Measurements from ENCODE around the gene ABHD6. TPM values are rescaled to one million over a fixed set of nuclear protein-coding genes. Genes with fewer than 3 reads are reported as not detected.
"Not testable (repeated sequence)": the region's sequence is repeated elsewhere in the genome, so short reads cannot be mapped to it uniquely, and the experiment has no call there.

The ABHD6 gene, protein sequence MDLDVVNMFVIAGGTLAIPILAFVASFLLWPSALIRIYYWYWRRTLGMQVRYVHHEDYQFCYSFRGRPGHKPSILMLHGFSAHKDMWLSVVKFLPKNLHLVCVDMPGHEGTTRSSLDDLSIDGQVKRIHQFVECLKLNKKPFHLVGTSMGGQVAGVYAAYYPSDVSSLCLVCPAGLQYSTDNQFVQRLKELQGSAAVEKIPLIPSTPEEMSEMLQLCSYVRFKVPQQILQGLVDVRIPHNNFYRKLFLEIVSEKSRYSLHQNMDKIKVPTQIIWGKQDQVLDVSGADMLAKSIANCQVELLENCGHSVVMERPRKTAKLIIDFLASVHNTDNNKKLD
- total RNA-seq, result 22.3 TPM
- long read RNA-seq, transcript ABHD6-205 (10 exons, 2,482 nt), result major isoform, 6 of 33 reads
- long read RNA-seq, partial matches to known transcripts, result 5 of 33 reads
- long read RNA-seq, other reads (novel, unspliced or antisense), result 18 of 33 reads

- peak; percentile 93 for DNase-seq (ENCODE audit: low spot score)
Observed at GRCh38 chr3:58237238-58237940, at the start of gene ABHD6. Gene ABHD6, plus strand, starts transcription at chr3:58237792. Its CDS starts 18,795 bp downstream, at chr3:58256587.

DNA sequence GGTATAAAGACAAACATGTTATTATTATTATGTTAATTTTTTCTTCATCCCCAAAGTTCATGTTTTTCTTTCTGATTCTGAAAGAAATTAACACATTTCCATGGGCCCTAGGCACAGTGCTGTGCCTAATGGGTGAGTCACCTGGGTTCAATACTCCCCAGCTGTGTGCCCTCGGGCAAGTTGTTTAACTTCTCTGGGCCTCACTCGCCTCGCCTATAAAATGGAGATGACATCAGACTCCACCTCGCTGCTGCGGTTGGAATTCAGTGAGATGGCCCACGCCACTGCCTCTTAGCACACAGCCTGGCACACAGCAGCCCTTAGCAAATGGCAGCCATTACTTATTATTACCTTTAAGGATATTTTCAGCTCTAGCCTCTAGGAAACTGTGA is 49.4 kb upstream of the ABHD6 start:
- DNase-seq (ENCODE audit: low spot score), result no peak

DNA sequence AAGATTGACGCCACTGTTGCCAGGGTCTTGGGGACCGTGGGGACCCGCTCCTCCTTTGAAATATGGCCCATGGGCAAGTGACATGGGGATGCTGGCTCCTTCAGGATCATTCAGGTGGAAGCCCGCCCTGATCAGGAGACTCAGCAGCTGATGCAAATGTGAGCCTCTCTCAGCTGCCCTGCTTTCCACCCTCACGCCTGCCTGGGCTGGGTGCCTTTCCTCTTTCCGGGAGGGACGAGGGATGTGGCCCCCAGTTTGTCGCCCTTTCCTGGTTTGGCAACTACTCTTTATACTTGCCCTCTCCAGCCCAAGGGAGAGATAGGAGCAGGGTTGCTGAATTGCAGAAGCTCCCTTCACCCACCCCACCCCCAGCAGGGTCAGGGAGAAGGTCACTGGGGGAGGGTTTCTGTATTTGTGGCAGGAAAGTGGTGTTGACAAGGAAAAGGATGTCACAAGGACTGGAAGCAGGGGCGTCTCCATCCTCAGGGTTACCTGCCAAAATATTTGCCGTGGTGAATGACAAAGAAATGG is 48.6 kb upstream of the ABHD6 start:
- DNase-seq (ENCODE audit: low spot score), result no peak

- DNase-seq (ENCODE audit: low spot score), result no peak
Observed at GRCh38 chr3:58189691-58190090, 47.9 kb upstream of the ABHD6 start.

DNA sequence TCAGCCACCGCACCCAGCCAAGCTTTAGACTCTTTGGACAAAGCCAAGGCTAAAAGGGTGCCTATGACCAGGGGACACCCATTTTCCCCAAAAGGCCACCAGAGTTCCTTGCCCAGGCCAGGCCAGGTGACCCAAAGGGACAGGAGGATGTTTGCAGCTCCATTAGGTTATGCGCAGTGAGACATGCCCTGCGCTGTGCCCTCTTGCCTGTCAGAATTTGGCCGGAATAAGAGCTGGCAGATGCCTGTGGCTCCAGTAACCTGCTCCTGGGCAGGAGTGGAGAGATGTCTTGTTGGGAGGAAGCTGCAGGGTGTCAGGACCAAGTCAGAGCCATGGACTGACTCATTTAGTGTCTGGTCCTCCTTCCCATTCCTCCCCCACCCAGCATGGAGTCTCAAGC is 47.3 kb upstream of the ABHD6 start:
- no peak for DNase-seq (ENCODE audit: low spot score)

- DNase-seq (ENCODE audit: low spot score), result no peak
Observed at GRCh38 chr3:58190882-58191281, 46.7 kb upstream of the ABHD6 start.

GRCh38 chr3:58191361-58191991 is 46.1 kb upstream of the ABHD6 start:
- DNase-seq (ENCODE audit: low spot score), result no peak

DNA sequence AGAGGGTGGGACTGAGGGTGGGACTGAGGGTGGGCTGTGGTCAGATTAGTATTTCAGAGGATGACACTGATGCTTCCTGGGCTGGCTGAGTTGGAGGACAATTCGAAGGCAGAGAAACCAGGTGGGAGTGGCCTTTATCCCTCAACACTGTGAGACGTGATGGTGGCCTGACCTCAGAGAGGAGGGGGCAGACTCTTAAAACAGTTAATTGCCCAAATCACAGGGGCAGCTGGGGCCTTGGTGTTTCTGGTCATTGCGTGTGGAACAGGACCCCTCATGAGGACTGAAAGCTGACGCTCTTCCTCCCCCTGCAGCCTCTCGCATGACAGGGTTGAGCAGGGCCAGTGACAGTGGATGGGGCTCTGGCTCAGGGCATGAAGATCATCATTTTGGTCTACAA is 45.5 kb upstream of the ABHD6 start:
- DNase-seq (ENCODE audit: low spot score), result no peak

DNA sequence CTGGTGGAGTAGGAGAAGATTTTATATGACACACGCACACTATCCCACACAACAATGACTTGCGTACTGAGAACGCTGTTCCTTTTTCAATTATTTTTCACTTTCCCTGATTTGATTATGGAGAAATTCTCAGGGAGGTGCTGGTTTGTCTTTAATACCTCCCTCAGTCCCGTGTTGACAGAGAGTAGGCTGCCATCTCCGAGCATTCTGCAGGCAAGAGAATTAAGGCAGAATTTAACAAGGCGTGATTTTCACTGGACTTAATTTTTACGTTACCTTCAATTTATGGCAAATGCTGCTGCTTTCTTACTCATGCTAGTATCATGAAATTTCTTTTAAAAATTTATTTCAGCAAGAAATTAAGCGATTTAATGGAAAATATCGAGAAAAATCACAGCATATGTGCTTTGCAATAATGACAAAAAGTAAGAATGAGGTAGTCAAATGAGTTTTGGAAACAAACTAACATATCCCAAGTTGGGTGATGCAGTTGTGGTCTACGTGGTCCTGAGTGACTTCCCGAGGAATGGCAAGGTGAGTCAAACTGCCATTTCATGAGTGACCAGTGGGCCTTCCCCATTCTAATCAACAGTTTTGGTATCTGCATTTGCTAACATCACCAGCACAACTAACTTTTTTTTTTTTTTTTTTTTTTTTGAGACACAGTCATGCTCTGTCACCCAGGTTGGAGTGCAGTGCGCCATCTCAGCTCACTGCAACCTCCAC is 43.7 kb upstream of the ABHD6 start:
- no peak for DNase-seq (ENCODE audit: low spot score)

DNA sequence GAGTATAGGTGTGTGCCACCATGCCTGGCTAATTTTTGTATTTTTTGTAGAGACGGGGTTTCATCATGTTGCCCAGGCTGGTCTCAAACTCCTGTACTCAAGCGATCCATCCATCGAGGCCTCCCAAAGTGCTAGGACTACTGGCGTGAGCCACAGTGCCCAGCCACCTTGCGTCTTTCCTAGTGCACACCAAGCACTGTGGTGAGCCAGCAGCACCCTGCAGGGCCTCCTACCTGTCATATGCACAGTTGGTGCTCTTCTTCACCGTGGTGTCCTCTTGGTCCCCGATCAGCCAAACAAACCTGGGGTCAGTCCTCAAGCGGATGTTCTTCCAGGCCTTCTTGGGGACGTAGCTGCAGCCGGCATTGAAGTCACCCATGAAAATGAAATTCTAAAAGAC is 40.0 kb upstream of the ABHD6 start:
- DNase-seq (ENCODE audit: low spot score), result no peak

GRCh38 chr3:58198362-58198761 is 39.2 kb upstream of the ABHD6 start:
- DNase-seq (ENCODE audit: low spot score), result no peak

DNA sequence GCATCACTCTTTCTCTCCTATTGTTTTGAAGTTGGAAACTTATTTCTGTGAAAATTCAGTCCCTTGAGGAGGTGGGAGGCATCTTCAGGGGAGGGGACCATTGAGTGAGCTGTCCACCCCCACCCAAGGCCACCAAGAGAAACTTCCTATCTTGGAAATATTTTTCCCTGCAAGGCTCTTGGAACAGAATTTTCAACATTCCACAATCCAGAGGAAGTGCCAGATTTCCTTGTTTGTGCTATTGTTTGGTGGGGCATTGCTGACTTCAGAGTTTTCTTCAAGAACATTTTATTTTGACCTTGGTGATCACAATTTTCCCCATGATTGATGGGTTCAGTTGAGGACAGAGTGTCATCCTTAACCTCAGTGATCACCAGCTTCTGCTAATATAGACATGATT is 38.8 kb upstream of the ABHD6 start:
- no peak for DNase-seq (ENCODE audit: low spot score)

DNA sequence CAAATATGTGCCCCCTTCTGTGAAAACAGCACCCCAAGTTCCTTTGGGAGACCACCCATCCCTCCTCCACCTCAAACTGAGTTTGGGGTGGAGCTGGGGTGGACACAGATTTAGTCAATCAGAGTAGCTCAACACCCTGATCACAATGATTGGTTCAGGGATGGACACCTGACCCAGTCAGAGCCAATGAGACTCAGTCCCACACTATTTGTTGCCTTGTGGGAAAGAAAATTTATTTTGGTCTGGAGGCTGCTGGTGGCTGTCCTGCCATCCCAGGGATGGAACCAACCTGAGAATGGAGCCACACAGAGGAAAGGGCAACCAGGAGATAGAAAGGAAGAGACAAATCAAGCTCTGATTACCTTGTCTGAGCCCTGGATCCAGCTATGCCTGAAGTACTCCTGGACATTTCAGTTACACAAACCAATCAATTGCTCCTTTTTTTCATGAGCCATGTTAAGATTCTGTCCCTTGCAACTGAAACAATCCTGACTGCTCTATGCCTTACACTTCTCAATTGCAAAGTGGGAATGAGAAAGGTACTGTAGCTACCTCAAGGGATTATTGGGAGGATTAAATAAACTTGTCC is 37.4 kb upstream of the ABHD6 start:
- DNase-seq (ENCODE audit: low spot score), result no peak

DNA sequence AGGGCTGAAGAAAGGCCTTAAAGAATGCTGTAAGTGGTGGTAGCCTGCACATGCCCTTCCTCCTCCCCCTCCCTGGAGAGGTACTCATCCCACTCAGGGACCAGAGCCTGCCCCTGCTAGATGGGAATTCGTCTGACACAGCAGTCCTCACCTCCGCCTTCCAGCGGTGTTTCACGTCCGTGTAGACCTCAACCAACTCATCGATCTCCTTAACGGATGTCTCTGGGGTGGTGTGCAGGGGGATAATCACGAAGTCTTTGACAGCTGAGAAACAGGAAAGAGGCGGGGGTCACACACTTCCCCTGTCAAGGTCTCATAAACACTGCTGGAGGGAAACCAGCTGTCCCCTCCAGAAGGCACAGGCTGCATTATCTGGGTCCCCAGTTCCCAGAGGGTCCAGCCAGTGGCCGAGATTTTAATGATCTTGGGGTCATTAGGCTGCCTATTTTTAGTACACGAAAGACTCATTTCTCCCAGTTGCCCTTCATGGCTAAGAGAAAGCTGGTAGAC is 36.7 kb upstream of the ABHD6 start:
- no peak for DNase-seq (ENCODE audit: low spot score)

DNA sequence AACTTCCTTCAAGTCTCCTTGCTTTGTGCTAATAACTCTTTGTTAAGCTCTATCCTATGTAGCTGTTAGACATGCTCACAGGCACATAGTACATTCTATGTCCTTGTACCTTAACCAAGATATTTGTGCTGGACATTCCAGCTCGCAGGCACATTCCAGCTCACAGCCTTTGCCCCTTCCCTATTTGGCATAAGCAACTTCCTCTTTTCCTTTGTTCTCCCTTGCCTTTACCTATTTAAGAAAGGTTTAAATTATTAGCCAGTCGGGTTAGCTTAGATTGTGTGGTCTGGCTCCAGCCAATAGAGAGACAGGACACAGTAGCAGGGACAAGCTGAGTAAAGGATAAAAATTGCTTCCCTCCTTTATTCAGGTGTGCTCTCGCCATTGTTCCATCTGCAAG is 36.1 kb upstream of the ABHD6 start:
- not testable (repeated sequence) for DNase-seq (ENCODE audit: low spot score)

- no peak for DNase-seq (ENCODE audit: low spot score)
Observed at GRCh38 chr3:58202917-58203360, 34.7 kb upstream of the ABHD6 start.

- no peak for DNase-seq (ENCODE audit: low spot score)
Observed at GRCh38 chr3:58203541-58203940, 34.1 kb upstream of the ABHD6 start.

GRCh38 chr3:58204720-58205119 is 32.9 kb upstream of the ABHD6 start:
- no peak for DNase-seq (ENCODE audit: low spot score)

DNA sequence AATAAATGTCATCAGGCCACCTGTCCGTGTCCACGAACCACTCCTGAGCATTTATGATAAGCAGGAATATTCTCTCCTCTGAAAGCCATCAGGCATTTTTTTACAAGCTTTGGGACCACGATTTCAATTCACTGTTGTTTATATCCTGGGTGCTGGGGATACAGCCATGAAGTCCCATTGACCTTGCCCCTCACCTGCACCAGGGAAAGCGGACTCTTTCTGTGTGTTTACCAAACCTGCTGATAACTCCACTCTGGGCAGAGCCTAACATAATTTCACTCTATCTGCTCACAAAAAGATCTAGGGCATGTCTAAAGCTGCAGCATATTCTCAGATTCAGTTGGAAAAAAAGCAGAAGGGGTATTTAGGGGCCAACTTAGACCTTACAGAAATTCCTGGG is 31.6 kb upstream of the ABHD6 start:
- no peak for DNase-seq (ENCODE audit: low spot score)

- no peak for DNase-seq (ENCODE audit: low spot score)
Observed at GRCh38 chr3:58206406-58207011, 31.1 kb upstream of the ABHD6 start.
